HG03060 (cell line): ENCODE measurements around the gene ZFP3.
"Not testable (repeated sequence)": the region's sequence is repeated elsewhere in the genome, so short reads cannot be mapped to it uniquely, and the experiment has no call there.

Source experiments
- ATAC-seq: cut with Tn5 transposase; IDR thresholded peaks from one replicate; pipeline ENCODE4 v1.9.1; 2021; ENCODE audit warnings: low read depth, moderate number of reproducible peaks; ENCODE audit not compliant: unreplicated experiment

Gene ZFP3

GRCh38 chr17:5078106-5079028 lies at the start of gene ZFP3:
Gene ZFP3, plus strand, starts transcription at chr17:5078467. Its CDS starts 13,038 bp downstream, at chr17:5091505.
- peak; percentile 67 for ATAC-seq

DNA sequence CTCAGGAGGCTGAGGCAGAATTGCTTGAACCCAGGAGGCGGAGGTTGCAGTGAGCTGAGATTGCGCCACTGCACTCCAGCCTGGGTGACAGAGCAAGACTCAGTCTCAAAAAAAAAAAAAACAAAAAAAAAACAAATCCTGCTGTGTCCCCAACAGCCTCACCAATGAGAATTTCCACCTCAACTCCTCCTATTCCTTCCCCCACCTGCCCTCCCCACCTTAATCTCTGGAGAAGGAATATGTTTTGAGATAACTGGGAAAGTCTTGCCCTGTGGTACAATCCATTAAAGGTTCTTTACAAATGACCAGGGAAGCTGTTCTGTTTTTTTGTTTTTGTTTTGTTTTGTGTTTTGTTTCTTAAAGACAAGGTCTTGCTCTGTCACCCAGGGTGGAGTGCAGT lies 48.1 kb upstream of the ZFP3 start:
- not testable (repeated sequence) for ATAC-seq

DNA sequence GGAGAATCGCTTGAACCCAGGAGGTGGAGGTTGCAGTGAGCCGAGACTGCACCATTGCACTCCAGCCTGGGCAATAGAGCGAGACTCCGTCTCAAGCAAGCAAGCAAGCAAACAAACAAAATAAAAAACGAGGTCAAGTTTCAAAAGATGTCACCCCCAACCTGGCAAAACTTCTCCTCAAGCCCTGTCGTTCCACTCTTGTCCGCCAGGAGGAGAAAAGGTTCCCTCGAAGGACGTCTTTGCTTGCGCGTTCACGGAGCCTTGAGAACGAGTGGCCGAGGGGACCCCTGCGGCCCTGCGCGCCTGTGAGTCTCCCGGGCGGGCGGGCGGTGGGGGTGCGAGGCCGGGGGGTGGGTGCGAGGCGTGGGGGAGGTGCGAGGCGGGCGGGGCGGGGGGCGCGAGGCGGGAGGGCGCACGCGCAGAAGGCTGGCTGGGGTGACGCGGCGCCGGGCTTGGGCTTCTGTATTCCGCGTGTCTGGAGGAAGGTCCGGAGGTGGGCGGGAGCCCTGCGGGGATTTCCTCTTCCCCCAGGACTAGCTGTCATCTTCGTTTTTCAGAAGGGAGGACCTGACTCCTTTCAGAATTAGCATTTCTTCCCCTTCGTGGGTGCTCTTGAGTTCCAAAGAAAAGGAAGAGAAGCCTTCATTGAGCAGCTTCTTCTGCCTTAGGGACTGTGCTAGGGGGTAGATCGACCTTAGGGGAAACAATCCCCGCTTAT lies 46.7 kb upstream of the ZFP3 start:
- no peak for ATAC-seq

DNA sequence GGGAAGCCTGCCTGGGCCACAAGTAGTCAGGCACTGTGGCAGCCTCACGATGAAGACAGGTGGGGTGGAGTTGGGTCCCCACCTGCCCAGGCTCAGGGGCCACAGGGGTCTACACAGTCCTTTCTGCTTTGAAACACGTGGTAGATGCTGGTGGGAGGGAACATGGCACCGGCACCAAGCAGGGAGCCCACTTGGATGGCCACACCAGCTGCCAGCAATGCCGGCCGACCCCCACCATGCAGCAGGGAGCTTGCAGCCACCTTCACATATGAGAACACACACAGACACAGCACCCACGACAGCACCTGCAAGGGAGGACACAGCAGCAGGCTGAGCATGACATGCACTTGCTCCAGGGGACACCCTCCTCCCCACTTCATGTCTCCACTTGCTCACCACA lies 45.4 kb upstream of the ZFP3 start:
- ATAC-seq = no peak

- ATAC-seq = no peak
These were observed 44.8 kb upstream of the ZFP3 start for GRCh38 chr17:5033352-5034015.

DNA sequence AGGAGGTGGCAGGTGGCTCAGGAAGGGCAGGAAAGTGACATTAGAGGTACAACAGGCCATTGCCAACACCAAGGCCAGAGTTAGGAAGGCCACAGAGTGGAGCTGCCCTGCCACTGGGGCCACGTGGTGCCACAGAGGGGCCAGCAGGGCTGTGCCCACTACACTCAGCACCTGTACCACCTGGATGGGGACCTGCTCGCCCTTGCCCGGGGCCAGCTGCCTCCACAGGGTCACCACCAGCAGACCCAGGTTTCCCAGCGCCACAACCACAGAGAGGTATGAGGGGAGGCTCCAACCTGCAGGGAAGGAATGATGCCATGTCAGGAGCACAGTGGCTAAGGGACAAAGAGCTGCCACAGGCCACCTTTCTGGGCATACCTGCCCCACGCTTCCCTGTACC lies 44.2 kb upstream of the ZFP3 start:
- no peak for ATAC-seq

DNA sequence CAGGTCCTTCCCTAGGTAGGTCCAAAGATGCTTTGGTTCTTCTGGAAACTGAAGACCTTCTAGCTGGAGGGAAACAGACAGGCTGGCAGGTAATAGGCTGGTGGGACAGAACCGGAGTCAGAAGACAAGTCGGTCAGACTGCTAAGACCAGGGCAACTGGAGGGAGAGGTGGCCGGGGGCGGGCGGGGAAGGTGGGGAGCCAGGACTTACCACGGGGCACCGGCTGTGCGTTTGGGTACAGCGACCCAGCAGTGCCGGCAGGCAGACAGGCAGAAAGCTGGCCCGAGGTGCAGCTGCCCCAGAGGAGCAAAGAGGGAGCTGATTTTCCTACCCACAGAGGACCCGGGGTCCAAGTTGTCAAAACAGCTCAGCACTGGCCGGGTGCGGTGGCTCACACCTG lies 43.6 kb upstream of the ZFP3 start:
- no peak for ATAC-seq

DNA sequence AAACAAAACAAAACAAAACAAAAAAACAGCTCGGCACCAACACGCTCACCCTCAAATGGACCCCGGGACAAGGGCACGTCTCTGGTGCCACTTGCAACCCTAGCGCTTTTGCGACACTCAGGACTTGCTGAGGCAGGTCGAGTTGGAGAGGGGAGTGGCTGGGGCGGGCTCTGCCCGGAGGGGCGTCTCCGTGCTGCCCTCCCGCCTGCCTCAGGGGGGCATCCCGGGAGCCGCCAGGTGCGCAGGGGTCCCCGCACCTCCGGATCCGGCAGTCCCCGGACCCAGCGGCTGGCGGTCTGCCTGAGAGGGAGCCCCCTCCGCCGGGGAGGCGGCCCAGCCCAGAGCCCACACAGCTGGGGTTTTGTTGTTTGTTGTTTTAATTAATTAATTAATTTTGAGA lies 43.0 kb upstream of the ZFP3 start, which contains the start of gene SLC52A1:
TSS of gene SLC52A1 (minus strand) at position 112 of the 400 bp plus-strand sequence. CDS start 820 bp downstream, outside the sequence.
- ATAC-seq = no peak

- no peak for ATAC-seq
These were observed 35.9 kb upstream of the ZFP3 start for GRCh38 chr17:5042157-5043022.

- ATAC-seq = no peak
These were observed 34.7 kb upstream of the ZFP3 start for GRCh38 chr17:5043524-5043923.

GRCh38 chr17:5044630-5045029 lies 33.6 kb upstream of the ZFP3 start:
- no peak for ATAC-seq

- no peak for ATAC-seq
These were observed 32.8 kb upstream of the ZFP3 start for GRCh38 chr17:5045496-5045895.

DNA sequence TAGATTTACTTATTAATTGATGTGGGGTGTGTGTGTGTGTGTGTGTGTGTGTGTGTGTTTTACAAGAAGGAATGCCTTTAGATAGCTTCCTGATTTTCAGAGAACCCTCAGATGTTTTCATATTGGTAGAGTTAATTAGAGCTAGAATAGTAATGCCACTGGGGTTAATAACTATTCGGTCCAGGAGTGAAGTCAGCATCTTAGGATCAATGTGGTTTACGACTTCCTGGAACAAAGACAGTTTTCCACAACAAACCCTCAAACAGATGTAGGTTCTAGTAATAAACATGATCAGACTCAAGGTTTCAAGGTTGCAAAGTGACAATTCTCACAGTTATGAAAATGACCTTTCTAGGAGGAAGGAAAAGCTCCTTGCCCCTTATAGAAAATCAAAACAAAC lies 30.8 kb upstream of the ZFP3 start:
- ATAC-seq = no peak

DNA sequence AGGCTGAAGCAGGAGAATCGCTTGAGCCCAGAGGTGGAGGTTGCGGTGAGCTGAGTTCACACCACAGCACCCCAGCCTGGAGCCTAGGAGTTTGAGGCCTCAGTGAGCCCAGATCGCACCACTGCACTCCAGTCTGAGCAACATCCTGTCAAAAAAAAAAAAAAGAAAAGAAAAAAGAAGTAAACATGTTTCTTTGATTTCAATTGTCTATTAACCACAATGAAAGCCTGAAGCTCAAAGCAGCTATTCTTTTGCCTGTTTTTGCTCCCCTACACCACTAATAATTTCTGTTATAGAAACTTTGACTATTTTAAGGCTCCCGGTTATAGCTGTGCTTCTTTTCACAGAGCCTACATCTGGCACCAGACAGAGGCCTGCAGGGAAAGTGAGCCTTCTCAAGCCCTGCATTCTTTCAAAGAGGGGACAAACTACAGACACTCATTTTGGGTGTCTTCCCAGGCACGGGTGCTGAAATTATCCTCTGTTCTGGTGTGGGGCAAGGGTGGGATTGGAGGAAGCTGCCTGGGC lies 28.9 kb upstream of the ZFP3 start:
- no peak for ATAC-seq

- ATAC-seq = no peak
These were observed 28.0 kb upstream of the ZFP3 start for GRCh38 chr17:5050278-5050677.

- no peak for ATAC-seq
These were observed 22.7 kb upstream of the ZFP3 start for GRCh38 chr17:5055543-5055942.

DNA sequence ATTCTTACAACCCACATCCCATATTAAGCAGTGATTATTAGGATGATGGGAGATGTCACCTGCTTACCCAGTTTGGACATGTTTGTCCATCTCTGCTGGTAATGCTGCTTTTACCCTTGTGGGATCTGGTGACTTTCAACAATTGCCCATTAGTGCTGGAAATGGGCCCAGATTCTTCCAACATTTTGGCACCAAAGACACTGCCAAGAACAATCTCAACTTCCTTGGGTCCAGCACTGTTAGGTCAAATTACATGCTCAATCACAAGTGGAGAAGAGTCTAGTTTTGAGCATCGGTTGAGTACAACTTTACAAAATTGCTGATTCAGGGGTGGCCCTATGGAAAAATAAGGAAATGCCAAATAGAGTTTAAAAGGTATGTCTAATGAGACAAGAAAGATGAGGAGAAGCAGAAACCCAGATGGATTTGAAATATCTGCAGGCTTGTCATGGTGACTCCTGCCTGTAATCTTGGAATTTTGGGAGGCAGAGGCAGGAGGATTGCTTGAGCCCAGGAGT lies 13.0 kb upstream of the ZFP3 start:
- ATAC-seq = no peak

- ATAC-seq = no peak
These were observed 10.0 kb upstream of the ZFP3 start for GRCh38 chr17:5068236-5068635.

DNA sequence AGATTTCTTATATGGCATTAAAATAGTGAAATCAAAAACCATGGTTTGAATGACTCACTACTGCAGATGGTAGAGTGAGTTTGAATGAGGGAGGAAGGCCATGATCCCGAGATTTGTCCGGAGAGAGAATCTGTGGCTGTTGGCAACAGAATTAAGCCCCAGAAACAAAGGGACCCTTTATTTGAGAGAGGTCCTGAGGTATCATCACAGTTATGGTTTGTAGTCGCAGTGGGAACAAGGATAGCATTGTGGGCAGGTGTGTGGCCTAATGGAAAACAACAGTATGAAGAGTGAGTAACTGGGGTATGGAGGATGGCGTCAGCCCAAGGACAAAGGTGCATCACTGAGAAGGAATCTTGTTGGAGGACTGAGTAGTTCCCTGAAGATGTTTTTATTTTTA lies 8.5 kb upstream of the ZFP3 start:
- no peak for ATAC-seq

DNA sequence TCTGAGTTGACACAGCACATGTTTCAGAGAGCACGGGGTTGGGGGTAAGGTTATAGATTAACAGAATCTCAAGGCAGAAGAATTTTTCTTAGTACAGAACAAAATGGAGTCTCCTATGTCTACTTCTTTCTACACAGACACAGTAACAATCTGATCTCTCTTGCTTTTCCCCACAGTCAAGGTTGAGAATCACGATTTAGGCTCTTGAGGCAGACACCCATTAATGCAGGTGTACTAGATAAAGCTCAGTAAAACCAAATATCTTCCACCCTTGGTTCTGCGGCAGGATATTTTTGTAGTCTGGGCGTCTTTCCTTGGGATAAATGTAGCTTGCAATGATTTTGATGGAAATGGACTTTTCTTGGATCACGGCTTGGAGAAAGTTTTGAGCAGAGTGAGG lies 2.8 kb upstream of the ZFP3 start:
- ATAC-seq = not testable (repeated sequence)
